Activated CD4-positive, alpha-beta T cell treated with anti-CD3 and anti-CD28 coated beads, Interleukin-2, amount 50 U/mL, for 16 hours (primary cell): ENCODE data around the gene CTNNA3.

Experiments used
- DNase-seq: peaks from one replicate; pipeline ENCODE4 v3.0.0-alpha.2; 2020

Gene CTNNA3

DNA sequence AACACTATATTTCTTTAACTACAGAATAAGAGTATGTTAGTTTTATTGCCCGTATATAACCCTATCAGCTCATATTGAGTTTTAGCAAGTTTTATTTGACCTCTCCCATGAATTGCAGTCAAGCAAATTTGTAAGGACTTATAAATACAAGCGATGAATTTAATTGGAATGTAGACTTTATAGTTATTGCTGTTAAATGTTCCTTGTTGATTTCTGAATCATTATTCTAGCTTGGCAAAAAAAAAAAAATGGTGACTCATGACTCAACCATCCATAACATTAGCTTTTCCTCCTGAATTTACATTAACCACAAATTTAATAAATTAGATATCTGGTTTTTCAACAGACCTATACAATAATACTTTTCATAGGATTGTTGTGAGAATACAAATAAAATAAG is 1104.1 kb downstream of the CTNNA3 start:
- DNase-seq, result no peak

DNA sequence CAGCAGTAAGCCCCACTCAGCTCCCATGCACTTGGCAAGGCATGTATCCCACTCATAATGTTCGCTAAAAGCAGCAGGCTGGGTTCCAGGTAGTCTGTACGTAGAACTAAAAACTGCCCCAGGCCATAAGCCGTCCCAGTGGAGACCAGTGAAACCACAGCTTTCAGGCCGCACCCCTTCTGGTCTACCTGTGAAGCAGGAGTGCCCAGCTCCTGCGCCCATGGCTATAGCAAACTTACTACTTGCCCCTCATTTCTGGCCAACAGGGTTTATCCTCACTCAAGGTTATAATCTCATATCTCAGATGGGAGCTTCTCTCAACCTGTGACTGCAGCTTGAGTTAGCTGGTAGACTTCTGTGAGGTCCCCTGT is 1108.3 kb downstream of the CTNNA3 start:
- no peak for DNase-seq

DNA sequence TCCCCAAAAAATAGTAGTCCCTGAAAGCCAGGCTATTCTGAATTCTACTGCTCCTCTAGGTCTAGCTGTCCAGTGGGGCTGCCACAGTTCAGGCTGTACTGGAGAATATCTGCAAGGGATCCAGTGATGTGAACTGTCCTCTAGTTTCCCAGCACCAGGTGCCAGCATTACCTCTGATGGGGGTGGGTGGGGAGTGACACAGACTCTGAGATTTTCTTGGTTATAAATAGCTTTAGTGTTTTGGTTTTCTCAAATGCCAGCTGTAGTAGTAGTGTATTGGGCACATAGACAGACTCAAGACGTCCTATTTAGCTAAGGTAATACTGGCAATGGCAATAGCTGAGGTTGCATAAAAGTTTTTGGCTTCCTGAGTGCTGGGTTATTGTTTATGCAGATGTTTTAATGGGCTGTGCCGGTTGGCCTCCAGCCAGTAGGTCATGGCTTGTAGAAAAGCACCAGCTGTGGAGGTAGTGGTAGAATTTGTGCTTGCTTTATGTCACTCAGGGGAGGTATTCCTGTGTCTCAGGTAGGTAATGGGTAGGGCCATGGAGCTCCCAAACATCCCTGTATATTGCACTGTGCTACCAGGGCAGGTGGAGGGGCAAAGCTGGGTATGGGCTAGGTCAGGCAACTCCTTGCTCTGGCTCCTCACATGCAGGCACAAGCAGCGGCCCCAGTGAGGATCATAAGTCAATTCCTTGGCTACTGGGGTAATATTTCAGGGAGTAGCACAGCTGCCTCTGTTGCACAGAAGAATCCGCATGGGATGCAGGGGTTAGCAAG is 1108.9 kb downstream of the CTNNA3 start:
- no peak for DNase-seq

DNA sequence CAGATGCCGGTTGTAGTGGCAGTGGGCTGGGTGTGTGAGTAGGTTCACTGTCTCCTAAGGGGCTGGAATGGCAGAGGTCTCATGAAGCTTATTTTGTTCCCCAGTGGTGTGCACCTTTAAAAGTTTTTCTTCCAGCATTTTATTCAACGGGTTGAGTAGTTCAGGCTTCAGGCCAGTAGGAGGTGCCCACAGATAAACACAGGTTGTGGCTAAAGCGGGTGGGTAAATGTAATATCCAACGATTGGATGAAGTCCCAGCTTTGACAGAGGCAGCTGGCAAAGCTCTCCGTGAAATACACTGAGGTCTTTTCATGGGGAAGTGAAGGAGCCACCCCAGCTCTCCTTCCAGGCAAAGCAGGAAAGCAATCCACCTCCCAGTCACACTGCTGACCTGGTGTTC is 1109.9 kb downstream of the CTNNA3 start:
- DNase-seq, result no peak

DNA sequence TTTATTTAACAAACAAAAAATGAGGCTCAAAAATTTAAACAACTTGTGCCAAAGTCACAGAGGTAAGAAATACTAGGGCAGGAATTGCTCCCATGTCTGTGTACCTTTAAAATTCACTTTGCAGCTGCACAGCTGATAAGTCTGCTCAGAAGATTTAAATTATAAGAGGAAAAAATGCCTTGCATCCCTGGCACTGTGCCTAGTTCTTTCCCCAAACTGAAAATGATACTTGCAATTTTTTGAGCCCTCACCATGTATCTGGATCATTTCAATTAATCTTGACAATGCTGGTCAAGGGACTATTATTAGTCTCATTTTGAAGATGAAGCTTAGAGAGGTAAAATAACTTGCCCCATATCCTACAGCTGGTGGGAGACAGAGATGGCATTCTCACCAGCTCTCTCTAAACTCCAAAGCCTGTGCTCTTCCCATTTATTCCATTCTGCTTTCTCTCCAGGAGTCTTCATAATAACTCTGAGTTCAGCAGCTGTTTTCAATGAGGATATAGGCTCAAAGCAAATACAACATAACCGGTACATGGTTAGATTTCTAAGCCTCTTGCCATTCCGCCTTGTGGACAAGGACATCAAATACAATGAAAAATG is 1120.6 kb downstream of the CTNNA3 start:
- no peak for DNase-seq

DNA sequence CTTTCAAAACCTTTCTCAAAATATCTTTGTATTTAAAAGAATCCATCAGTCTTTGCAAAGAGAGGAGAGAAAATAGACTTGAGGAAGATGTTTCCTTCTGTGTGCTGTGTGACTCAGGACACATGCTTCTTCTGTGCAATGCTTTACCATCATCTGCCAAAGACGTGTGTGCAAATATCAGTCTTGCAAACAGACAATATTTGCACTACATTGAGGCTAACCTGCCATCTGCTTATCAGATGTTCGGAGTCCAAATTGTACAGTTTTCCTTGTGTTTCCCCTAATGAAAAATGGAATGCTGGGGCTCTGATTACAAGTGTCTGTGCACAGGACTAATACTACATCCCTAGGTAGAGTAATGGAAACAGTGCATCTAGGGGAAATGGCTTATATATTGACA is 1123.3 kb downstream of the CTNNA3 start:
- no peak for DNase-seq

DNA sequence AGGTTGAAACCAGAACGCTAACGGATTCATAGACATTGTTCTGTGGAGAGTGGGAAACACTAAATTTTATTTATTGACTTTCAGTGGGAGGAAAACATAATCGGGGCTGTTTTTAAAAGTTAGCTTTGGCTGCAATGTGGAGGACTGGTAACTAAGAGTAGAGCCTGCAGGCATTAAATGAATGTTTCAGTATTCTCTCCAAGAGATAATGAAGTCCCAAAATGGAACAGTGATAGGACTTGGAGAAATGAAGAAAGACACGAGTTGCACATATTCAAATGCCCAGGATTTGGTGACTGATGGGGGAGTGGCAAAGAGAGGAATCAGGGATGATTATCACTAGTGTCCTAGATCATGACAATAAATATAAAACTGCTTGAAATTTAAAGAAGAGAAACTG is 1130.0 kb downstream of the CTNNA3 start:
- DNase-seq, result no peak

DNA sequence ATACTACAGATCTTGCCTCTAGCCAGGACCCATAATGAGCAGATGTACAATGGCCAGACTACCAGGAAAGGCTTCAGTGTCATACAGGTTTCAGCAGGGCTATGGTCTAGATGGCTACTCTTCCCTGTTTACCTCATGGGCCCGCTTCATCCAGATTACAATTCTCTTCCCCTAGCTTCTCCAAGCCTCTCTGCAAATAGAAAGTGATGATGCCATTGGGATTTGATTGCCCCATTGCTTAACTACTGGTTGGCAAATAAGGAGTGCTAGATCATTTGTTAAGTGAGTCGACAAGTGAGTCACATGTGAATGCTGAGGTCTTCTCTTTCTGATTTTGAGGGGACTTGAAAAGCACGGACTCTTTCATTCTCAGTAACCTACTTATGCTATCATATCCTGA is 1131.7 kb downstream of the CTNNA3 start:
- DNase-seq, result no peak

DNA sequence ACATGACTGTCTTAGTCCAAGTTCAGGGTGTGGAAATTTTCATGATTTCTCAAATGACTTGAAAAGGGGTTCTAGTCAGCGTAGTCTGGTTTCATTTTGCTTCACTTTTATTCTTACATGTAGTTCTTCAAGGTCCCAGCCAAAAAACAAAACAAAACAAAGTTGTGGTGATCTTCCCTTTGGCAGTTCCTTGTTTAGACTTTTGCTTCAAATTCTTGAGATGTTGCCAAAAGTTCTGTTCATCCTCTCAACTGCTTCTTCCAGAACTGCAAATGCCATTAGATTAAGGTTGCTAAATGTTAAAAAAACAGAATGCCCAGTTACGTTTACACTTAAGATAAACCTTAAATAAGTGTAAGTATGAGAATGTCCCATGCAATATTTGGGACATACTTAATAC is 1140.9 kb downstream of the CTNNA3 start:
- DNase-seq, result no peak

DNA sequence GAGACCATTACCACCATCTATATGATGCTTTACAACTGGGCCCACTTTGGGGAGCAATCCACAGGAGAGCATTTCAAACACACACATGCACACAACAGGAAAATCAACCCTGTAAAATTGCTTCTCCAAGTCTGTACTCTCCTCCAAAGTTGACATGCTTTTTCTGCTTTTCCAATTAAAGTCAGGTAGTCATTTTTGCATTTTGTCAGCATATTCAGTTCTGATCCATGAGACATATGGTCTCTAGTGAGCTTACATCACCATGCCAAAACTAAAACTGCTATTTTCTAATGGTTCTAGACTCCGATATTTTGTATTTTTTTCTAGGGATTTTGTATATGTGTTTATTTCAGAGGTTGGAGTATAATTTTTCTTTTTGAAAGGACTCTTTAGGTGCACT is 1143.7 kb downstream of the CTNNA3 start:
- no peak for DNase-seq

DNA sequence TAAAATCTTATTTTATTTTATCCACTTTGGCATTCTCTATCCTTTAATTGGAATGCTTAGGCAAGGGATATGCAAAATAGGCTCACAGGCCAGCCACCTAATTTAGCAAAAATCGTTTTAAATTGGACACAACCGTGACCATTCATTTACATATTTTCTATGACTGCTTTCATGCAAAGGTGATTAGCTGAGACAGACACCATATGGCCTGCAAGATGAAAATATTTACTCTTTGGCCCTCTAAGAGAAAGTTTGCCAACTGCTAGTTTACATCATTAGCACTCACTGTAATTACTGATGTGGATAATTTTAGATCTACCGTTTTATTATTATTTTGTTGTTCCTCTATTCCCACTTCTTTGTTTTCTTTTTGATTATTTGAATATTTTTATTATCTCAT is 1145.6 kb downstream of the CTNNA3 start:
- DNase-seq, result no peak

DNA sequence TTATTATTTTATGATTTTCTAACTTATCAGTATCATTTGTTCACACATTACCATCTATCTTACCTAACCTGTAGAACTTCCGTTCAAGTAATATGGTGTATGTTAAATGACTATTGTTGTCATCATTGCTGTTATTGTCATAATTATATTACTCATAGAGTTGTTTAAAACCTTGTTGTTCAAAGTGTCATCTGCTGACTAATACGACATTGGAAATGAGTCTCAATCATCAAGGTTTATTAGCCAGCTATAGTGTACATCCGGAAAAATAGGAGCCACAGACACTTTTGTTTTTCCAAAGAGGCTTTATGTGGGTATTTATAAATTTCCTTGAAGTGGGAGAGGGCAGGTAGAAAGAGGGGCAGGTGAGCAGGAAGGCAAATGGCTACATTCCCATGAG is 1157.1 kb downstream of the CTNNA3 start:
- DNase-seq, result no peak

DNA sequence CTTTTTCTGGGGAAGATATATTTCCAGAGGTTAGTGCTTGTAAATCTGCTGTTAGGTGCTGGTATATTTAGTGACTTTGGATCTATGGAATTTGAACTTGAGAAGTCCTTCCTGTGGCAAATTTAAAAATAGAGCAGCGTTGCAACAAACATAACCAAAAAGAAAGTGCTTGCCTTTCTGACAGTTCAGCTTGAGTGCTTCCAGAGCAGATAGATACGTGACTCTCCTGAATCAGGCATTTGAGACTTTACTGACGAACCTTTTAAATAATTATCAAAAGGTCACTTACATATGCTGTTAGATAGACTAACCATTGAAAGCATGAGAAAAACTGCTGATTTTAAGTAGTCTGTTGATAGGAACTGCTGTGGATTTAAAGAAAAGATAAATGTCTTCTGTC is 1157.6 kb downstream of the CTNNA3 start:
- no peak for DNase-seq

DNA sequence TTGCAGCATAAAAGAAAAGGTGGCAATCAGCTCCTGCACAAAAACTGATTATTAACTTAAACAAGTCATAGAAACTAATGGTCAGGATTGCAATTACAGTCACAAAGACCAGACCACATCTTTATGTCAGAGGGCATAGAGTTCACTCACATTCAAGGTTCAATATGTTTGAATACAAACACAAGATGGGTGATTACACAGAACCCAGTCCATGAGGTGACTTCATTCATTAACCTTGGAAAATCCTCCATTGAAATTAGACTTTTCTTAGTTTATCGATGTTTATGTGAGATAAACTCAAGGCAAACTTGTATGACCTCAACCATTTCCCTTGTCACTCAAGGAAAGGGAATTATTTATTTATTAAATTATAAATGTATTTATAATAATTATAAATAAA is 1158.8 kb downstream of the CTNNA3 start:
- DNase-seq, result no peak

DNA sequence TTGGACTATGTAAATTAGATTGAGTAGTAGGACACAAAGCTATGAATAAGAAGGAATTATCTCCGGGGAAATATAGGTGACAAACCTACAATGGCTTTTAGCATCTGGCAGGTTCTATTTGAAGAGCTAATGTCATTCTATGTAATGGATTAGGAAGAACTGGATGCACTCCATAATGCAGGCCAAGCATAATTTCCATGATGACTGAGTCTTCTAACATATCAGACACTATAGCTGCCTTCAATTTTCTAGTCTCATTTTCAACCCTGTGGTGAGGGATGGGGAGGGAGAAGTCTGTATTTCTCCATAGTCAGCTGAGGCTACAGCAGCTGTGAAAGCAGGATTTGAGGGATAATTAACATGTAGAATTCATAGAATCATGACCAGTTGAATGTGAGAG is 1160.6 kb downstream of the CTNNA3 start:
- DNase-seq, result no peak

DNA sequence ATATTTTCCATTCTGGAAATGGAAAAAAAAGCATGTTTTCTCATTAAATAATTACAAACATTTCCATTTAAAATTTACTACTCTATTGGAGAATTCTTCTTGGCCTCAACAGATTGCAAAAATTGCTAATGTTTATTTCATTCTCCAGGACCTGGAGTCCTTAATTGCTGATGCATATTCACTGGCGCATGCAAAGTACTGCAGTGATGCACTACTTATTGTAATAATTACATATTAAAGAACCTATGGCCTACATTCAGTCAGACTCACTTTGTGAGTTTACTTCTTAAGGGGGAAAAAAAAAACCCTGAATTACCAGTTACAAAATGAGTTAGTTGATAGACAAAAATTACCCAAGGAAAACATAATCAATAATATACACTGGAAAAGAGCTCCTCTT is 1161.1 kb downstream of the CTNNA3 start:
- DNase-seq, result no peak

DNA sequence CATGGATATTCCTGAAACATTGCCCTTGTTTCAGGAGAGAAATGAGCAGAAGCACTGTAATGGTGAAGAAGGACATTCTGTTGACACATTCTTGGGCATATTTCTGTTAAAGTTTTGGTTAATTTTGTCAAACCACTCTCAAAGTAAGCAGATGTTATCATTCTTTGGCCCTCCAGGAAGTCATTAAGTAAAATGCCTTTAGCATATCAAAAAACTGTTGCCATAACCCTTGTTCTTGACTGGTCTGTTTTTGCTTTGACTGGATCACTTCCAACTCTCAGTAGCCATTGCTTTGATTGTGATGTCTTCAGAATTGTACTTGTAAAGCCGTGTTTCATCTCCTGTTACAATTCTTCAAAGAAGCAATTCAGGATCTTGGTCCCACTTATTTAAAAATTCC is 1174.5 kb downstream of the CTNNA3 start:
- no peak for DNase-seq

DNA sequence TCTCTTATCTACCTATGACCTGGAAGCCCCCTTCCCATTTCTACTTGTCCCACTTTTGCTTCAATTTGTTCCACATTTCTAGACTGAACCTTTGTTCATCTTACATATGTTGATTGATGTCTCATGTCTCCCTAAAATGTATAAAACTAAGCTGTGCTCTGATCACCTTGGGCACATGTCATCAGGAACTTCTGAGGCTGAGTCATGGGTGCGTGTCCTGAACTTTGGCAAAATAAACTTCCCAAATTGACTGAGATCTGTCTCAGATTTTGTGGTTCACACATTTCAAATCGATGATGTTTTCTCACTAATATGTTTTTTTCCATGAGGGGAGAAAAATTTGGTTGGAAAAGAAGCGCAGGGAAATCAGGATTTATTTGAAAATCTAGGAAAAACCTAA is 1176.4 kb downstream of the CTNNA3 start:
- DNase-seq, result no peak

DNA sequence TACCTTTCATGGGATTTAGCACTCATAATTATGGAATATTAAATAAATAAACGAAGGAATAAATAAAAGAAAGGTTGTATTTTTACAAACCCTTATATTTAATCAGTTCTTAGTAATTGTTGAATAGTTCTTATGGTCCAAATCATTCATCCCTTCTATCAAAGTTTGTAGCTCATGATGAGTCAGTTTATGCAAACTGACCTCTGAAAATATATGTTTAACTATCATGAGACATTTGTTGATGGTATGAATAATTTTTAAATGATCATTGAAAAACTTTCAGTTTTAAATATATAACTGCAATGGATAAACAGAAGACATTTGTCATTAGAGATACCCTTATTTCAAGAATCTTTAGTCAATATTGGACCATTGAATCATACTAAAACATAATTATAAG is 1181.3 kb downstream of the CTNNA3 start:
- DNase-seq, result no peak

DNA sequence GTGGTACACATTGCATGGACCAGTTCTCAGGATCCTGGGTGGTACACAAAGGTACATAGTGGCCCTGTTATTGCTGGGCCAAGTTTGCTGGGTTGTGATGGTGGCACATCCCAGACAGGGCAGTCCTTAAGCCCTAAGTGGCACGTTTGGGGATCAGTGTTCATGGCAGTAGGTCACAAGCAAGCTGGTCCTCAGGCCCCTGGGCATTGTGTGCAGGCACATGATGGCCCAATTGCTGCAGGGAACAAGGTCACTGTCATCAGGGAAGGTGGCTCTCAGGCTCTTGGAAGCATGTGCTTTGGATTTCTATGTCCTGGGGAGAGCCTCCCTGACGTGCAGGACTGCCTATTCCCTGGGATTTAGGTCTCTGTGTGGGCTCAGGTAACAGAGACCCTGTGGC is 1182.5 kb downstream of the CTNNA3 start:
- no peak for DNase-seq

DNA sequence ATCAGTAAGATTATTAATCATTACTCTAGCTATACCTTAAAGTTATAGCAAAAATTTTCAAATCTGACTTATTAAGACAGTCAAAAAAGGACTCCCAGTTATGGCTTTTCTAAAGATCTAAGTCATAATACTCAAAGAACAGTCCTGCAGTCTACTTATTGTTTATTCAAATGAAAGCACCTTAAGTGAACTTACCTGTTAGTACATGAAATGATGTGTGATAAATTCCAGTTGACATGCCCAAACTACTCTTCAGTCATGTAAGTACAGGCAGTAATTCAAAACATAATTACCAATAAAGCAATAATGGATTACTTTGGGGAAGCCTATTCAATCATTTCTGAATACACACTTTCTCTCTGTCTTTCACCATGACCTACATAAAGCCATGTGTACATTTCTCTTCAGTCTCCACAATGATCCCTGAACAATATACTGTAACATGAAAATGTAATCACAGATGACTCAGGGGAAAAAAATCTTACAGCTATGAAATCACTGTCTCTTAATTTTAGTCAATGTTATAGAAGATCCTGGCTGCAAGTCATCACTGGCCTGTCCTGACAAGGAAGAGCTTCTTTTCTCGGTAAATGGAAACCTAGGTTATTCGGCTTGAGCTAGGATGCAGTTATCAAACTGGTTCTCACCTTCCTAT is 1190.9 kb downstream of the CTNNA3 start:
- DNase-seq, result no peak

DNA sequence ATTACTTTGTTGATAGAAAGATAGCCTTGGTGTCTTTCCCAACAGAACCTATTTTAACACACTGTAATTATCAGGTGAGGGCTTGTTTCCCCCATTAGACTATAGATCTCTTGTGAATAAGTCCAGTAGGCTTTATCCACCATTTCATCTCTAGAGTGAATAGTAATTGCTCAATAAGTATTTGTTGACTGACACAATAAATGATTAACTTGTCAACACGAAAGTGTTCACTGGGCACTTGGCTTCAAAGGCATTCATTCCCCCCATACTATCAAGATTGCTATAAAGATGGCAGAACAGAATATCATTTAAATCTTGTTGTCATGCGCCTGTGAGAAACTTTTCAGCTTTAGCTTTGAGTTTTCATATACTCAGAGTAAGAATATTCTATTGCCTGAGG is 1194.6 kb downstream of the CTNNA3 start:
- no peak for DNase-seq

DNA sequence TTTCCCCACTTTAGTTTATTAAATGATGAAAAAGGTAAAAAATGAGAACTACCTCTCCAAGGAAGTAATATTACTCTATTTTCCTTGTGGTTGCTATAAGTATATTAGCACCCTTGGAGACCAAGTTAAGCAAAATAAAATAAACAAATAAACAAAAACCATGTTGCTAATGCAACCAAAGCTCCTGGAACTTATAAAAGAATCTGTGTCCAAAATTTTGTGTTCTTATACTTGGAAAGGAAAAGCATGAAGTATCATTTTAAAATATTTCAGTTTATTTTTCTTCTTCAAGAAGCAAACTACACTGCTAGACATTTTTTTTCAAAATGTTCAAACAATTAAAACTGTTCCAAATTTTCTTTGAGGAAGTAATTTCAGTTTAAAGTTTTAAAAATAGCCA is 1212.0 kb downstream of the CTNNA3 start:
- DNase-seq, result no peak

DNA sequence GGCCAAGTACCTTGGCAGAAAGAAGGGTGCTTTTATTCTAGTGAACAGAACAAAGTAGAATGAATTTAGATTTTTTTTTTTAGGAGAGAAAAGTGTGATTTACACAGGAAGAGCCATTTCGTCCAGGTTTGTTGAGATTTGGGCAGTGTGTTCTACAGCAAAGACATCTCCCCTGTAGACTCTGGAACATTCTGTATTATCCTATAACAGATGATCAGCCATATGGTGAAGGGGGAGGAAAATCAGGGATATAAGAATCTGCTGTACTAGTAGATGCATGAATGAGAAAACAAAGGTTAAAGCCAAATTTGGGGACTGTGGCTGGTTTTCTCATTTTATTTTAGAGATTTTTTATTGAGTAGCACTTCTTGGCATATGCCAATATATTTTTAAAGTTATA is 1223.8 kb downstream of the CTNNA3 start:
- no peak for DNase-seq

DNA sequence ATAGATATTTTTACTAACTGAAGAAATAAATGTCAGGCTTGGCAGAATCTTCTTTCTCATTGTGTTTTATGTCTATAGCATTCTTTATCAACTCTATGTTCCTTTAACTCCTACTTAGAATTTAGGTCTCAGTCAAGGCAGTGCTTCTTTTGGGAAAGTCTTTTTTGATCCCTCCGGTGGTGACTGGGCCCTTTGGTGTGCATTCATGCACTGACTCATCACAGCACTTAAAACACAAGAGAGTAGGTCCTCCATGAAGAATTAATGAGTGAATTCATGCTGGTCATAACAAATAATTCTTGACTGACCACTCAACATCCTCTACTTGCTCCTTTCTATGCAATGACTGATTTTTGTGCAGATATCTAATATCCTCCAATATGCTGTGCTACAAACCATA is 1229.0 kb downstream of the CTNNA3 start:
- no peak for DNase-seq
